22Rv1 (cell line): Measurements from ENCODE around the gene EVC.

Source experiments
- ZFX ChIP-seq: fragments of 450-650 bp; IDR thresholded peaks from 2 replicates; pipeline ENCODE4 v1.6.1; 2017; ENCODE audit warnings: antibody characterized with exemption, borderline replicate concordance
- TF ChIP-seq, protein P1 (sequence below): fragments of 450-650 bp; IDR thresholded peaks from 2 replicates; pipeline ENCODE4 v1.5.1; 2017; ENCODE audit warnings: mild to moderate bottlenecking

GRCh38 chr4:5693871-5694270 lies 17.1 kb upstream of the EVC start:
- TF ChIP-seq, protein P1, sequence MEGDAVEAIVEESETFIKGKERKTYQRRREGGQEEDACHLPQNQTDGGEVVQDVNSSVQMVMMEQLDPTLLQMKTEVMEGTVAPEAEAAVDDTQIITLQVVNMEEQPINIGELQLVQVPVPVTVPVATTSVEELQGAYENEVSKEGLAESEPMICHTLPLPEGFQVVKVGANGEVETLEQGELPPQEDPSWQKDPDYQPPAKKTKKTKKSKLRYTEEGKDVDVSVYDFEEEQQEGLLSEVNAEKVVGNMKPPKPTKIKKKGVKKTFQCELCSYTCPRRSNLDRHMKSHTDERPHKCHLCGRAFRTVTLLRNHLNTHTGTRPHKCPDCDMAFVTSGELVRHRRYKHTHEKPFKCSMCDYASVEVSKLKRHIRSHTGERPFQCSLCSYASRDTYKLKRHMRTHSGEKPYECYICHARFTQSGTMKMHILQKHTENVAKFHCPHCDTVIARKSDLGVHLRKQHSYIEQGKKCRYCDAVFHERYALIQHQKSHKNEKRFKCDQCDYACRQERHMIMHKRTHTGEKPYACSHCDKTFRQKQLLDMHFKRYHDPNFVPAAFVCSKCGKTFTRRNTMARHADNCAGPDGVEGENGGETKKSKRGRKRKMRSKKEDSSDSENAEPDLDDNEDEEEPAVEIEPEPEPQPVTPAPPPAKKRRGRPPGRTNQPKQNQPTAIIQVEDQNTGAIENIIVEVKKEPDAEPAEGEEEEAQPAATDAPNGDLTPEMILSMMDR = no peak
- TF ChIP-seq ZFX = no peak
